H1 (cell line): ENCODE data around the gene LRRC46. TPM values are rescaled to one million over a fixed set of nuclear protein-coding genes. Genes with fewer than 3 reads are reported as not detected.
A peak's percentile ranks its signal among the peaks of the same experiment; 100 is the strongest.

Experiments used
- BCL11A ChIP-seq, 2 experiments: IDR thresholded peaks; one replicate each; pipeline ENCODE4 v1.6.1; 2011; ENCODE audit warnings: low read depth in 2 of 2, low read length in 2 of 2, mild to moderate bottlenecking in 2 of 2
- CEBPB ChIP-seq: IDR thresholded peaks from 2 replicates; pipeline ENCODE4 v1.6.1; 2012; ENCODE audit warnings: low read depth, low read length
- CREB1 ChIP-seq: IDR thresholded peaks from 2 replicates; pipeline ENCODE4 v1.6.1; 2012; ENCODE audit warnings: inconsistent platforms
- EGR1 ChIP-seq: IDR thresholded peaks from 2 replicates; pipeline ENCODE4 v1.6.1; 2011; ENCODE audit warnings: low read depth, low read length, borderline replicate concordance
- EZH2 ChIP-seq: fragments of 200-600 bp; sonication (generic); IDR thresholded peaks from 2 replicates; pipeline ENCODE4 v1.7.1; 2012; ENCODE audit warnings: low read depth, mild to moderate bottlenecking, moderate library complexity, low read length, inconsistent platforms; ENCODE audit not compliant: severe bottlenecking
- KDM5A ChIP-seq: fragments of 200-600 bp; IDR thresholded peaks from 2 replicates; pipeline ENCODE4 v1.7.1; 2012; ENCODE audit warnings: mild to moderate bottlenecking, low read length, inconsistent platforms, mixed read lengths
- PHF8 ChIP-seq: fragments of 200-600 bp; sonication (generic); conservative IDR thresholded peaks from 2 replicates; pipeline ENCODE4 v1.7.1; 2012; ENCODE audit warnings: low read depth, mild to moderate bottlenecking, inconsistent platforms, low read length, moderate library complexity
- POLR2A ChIP-seq, 2 experiments: IDR thresholded peaks; 1 replicate in 1 of 2; 2 replicates in 1 of 2; pipeline ENCODE4 v1.6.1; 2011; ENCODE audit warnings: low read depth in 2 of 2, low read length in 2 of 2, mild to moderate bottlenecking in 2 of 2; ENCODE audit errors: control extremely low read depth in 1 of 2
- SAP30 ChIP-seq: fragments of 300-600 bp; sonication (generic); IDR thresholded peaks from 2 replicates; pipeline ENCODE4 v1.7.1; 2012; ENCODE audit warnings: low read length, moderate library complexity, mild to moderate bottlenecking, inconsistent platforms; ENCODE audit not compliant: insufficient read depth, insufficient replicate concordance
- SIN3A ChIP-seq, 2 experiments: IDR thresholded peaks in 1 of 2; conservative IDR thresholded peaks in 1 of 2; 2 replicates each; pipeline ENCODE4 v1.6.1; 2011 to 2012; ENCODE audit warnings: low read length in 2 of 2, improper control_type of control experiment in 1 of 2, low read depth in 1 of 2, mild to moderate bottlenecking in 1 of 2
- TAF1 ChIP-seq: IDR thresholded peaks from 2 replicates; pipeline ENCODE4 v1.6.1; 2011; ENCODE audit warnings: mild to moderate bottlenecking, low read depth, low read length
- TAF7 ChIP-seq: optimal IDR thresholded peaks from 2 replicates; pipeline ENCODE3; 2011; ENCODE audit warnings: low read depth, mild to moderate bottlenecking, inconsistent platforms, low read length, moderate library complexity, borderline replicate concordance
- polyA plus RNA-seq, 7 experiments: library from polyadenylated mRNA; depleted of rRNA in 3 of 7; stranded (reverse) in 5 of 7; unstranded in 2 of 7; fragments of >200 nt in 5 of 7; fragments of 200-250 nt in 2 of 7; gene quantifications; 1 replicate in 5 of 7; 2 replicates in 1 of 7; 4 replicates in 1 of 7; pipeline versions ENCODE4 v1.2.1 to v1.2.3, GENCODE V29; 2011 to 2013; ENCODE audit warnings: missing spikeins in 2 of 7, mixed read lengths in 2 of 7
- total RNA-seq: library from RNA; stranded (reverse); fragmentation: NEBNext Ultra II Directional; extraction: Animal tissue kit (Norgen Biotek cat#: 25700); gene quantifications from 2 replicates; pipeline ENCODE4 v1.2.1, GENCODE V29; 2021
- TF ChIP-seq, protein P1 (sequence below): IDR thresholded peaks from 2 replicates; pipeline ENCODE4 v1.6.1; 2011; ENCODE audit warnings: low read depth, mild to moderate bottlenecking, low read length; ENCODE audit not compliant: insufficient read depth

Gene LRRC46
- total and polyA plus RNA-seq, 2 of the 8 experiments (the other 6 are each of a cell fraction or from before 2014, with no cell fraction given), result 0.18 TPM; not detected in 1

DNA sequence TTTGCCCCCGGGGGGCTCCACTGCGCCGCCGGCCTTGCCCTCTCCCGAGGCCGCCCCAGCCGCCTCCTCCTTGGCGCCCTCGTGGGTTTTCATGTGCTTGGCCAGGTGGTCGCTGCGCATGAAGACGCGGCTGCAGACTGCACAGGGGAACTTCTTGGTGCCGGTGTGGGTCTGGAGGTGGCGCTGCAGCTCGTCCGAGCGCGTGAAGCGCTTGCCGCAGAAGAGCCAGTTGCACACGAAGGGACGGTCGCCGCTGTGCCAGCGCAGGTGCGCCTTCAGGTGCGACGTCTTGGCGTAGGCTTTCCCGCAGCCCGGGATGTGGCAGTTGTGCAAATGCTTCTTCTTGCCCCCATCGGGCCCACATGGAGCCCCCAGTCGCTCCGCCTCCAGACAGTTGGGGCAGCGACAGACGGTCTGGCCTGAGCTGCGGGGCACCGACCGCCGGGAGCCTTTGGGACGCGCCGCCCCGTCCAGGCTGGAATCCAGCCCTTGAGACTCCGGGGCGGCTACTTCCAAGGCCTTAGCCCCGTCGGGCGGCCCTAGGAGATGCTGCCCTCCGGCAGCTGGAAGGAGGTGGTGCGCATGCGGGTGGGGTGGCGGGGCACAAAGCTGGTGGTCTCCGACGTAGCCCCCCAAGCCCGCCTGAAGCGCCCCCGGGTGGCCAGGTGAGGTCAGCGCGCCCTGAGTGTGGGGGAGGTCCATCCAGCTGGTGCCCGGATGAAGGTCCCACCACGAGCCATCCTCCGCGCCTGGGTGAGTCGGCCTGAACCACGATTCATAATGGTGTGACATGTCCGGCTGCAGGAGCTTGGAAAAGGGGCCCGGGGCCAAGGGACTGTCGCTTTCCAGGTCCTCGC is 16.1 kb downstream of the LRRC46 start (continued):
- TF ChIP-seq TAF1, result peak; percentile 14; the same call in 1 of the 2 replicates
- TF ChIP-seq, protein P1, sequence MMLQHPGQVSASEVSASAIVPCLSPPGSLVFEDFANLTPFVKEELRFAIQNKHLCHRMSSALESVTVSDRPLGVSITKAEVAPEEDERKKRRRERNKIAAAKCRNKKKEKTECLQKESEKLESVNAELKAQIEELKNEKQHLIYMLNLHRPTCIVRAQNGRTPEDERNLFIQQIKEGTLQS, result no peak
- no peak for TF ChIP-seq PHF8
- TF ChIP-seq BCL11A (IDR thresholded peaks at IDR 0.05; ENCODE audit: low read depth in 2 of 2, low read length in 2 of 2), result no peak
- no peak for TF ChIP-seq EGR1
- TF ChIP-seq POLR2A (IDR thresholded peaks at IDR 0.05; ENCODE audit: control extremely low read depth in 1 of 2, low read depth in 2 of 2, low read length in 2 of 2), result no peak
- no peak for TF ChIP-seq SAP30
- peak; percentile 69; the same call in 1 of the 2 replicates for TF ChIP-seq CREB1
- no peak for TF ChIP-seq EZH2
- TF ChIP-seq TAF7, result peak; percentile 4
- TF ChIP-seq KDM5A, result no peak
- no peak for TF ChIP-seq CEBPB
- no peak for TF ChIP-seq SIN3A (conservative IDR thresholded peaks at IDR 0.05 in 1 of 2, IDR thresholded peaks at IDR 0.05 in 1 of 2; ENCODE audit: low read depth in 1 of 2, low read length in 2 of 2)
